ENCODE results near the gene KAT2B. TPM values are rescaled to one million over a fixed set of nuclear protein-coding genes. Genes with fewer than 3 reads are reported as not detected.

Gene KAT2B
- total RNA-seq, 1 experiment from 2014 or later, result 45.8 TPM

DNA sequence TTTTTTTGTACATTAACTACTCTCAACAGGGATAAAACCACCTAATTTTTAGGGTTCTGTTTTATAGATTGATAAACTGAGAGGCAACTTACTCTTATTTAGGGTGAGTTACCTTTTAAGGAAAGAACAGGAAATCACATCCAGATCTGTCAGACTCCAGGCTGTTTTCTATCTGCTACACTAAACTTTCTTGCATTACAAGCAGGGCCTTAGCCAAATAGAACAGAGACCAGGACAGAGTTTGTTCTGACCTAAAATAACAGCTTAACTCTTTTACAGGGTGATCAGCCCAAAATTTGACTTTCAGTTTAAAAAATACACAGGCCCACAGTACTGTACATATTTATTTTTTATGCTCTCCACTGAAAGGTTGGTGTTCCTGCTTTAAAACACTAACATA, 107.1 kb downstream of the KAT2B start:
- Histone ChIP-seq H2AFZ (ENCODE audit: low read length) (no peak overlapping the region), H3K9ac (ENCODE audit: low read length) (no peak overlapping the region), H3K9me2 (replicated peaks; ENCODE audit: insufficient read depth, low read length) (no peaks in the 10 kb centered on the region), H4K20me1 (ENCODE audit: insufficient read depth, low read depth, low read length) (no peaks in the 10 kb centered on the region), H3K36me3 (ENCODE audit: insufficient read depth, low read length) (peaks cover 17% of the 10 kb centered on the region; the same call in 1 of the 2 replicates), H3K4me3 (ENCODE audit: low read length) (no peak overlapping the region), H3K4me1 (ENCODE audit: low read length) (no peaks in the 10 kb centered on the region), H3K27ac (ENCODE audit: low read length) (no peak overlapping the region), H3K4me2 (ENCODE audit: low read depth, low read length, poor library complexity, severe bottlenecking) (no peak overlapping the region), H3K9me3 (ENCODE audit: low read length) (no peaks in the 10 kb centered on the region), H3K27me3 (ENCODE audit: low read length) (no peaks in the 10 kb centered on the region), H3K79me2 (ENCODE audit: low read length) (no peaks in the 10 kb centered on the region)
- no peak for DNase-seq

DNA sequence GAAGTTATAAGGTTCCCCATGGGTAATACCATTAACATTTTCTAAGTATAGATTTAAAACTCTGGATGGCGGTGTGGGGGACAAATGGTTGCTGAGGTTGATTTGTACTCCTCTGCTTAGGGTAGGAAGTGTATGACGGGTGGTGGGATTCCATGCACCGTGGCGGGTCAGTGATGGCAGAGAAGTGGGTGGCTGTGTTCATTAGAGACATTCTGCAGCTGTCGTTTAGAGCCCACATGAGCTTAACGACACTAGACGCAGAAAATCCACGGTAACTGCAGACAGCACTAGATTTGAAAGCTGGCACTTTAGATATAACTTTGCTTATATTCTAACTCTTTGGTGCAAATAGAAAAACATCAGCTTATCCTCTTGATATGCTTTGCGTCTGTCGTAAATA, 108.2 kb downstream of the KAT2B start:
- Histone ChIP-seq H2AFZ (ENCODE audit: low read length) (no peak overlapping the region), H3K9ac (ENCODE audit: low read length) (no peak overlapping the region), H3K36me3 (ENCODE audit: insufficient read depth, low read length) (peaks cover 13% of the 10 kb centered on the region; the same call in 1 of the 2 replicates), H4K20me1 (ENCODE audit: insufficient read depth, low read depth, low read length) (no peaks in the 10 kb centered on the region), H3K4me1 (ENCODE audit: low read length) (no peaks in the 10 kb centered on the region), H3K27ac (ENCODE audit: low read length) (no peak overlapping the region), H3K4me3 (ENCODE audit: low read length) (no peak overlapping the region), H3K4me2 (ENCODE audit: low read depth, low read length, poor library complexity, severe bottlenecking) (no peak overlapping the region), H3K27me3 (ENCODE audit: low read length) (no peaks in the 10 kb centered on the region), H3K9me3 (ENCODE audit: low read length) (no peaks in the 10 kb centered on the region), H3K79me2 (ENCODE audit: low read length) (no peaks in the 10 kb centered on the region), H3K9me2 (replicated peaks; ENCODE audit: insufficient read depth, low read length) (no peaks in the 10 kb centered on the region)
- no peak for DNase-seq

GRCh38 chr3:20154078-20154477, 113.8 kb downstream of the KAT2B start:
- Histone ChIP-seq H3K4me3 (ENCODE audit: low read length) (no peak overlapping the region), H3K9me2 (replicated peaks; ENCODE audit: insufficient read depth, low read length) (no peaks in the 10 kb centered on the region), H3K79me2 (ENCODE audit: low read length) (no peaks in the 10 kb centered on the region), H3K4me2 (ENCODE audit: low read depth, low read length, poor library complexity, severe bottlenecking) (no peak overlapping the region), H3K36me3 (ENCODE audit: insufficient read depth, low read length) (peaks cover 39% of the 10 kb centered on the region; the same call in 1 of the 2 replicates), H3K27me3 (ENCODE audit: low read length) (no peaks in the 10 kb centered on the region), H2AFZ (ENCODE audit: low read length) (no peak overlapping the region), H3K27ac (ENCODE audit: low read length) (no peak overlapping the region), H3K9ac (ENCODE audit: low read length) (no peak overlapping the region), H3K9me3 (ENCODE audit: low read length) (no peaks in the 10 kb centered on the region), H3K4me1 (ENCODE audit: low read length) (no peaks in the 10 kb centered on the region; the same call in 1 of the 2 replicates), H4K20me1 (ENCODE audit: insufficient read depth, low read depth, low read length) (no peaks in the 10 kb centered on the region)
- no peak for DNase-seq

GRCh38 chr3:20154928-20155327, 114.7 kb downstream of the KAT2B start:
- no peak overlapping the region for H3K4me2 ChIP-seq (ENCODE audit: low read depth, low read length, poor library complexity, severe bottlenecking)
- no peaks in the 10 kb centered on the region for H3K27me3 ChIP-seq (ENCODE audit: low read length)
- no peaks in the 10 kb centered on the region for H3K9me3 ChIP-seq (ENCODE audit: low read length)
- peaks cover 45% of the 10 kb centered on the region; the same call in 1 of the 2 replicates for H3K36me3 ChIP-seq (ENCODE audit: insufficient read depth, low read length)
- no peak overlapping the region for H3K4me3 ChIP-seq (ENCODE audit: low read length)
- H3K4me1 ChIP-seq (ENCODE audit: low read length), result peaks cover 2% of the 10 kb centered on the region
- no peak for DNase-seq
- H4K20me1 ChIP-seq (ENCODE audit: insufficient read depth, low read depth, low read length), result no peaks in the 10 kb centered on the region
- H3K79me2 ChIP-seq (ENCODE audit: low read length), result no peaks in the 10 kb centered on the region
- no peaks in the 10 kb centered on the region for H3K9me2 ChIP-seq (replicated peaks; ENCODE audit: insufficient read depth, low read length)
- no peak overlapping the region for H2AFZ ChIP-seq (ENCODE audit: low read length)
- no peak overlapping the region for H3K27ac ChIP-seq (ENCODE audit: low read length)
- H3K9ac ChIP-seq (ENCODE audit: low read length), result no peak overlapping the region

GRCh38 chr3:20160230-20160629, 120.0 kb downstream of the KAT2B start:
- Histone ChIP-seq H3K4me2 (ENCODE audit: low read depth, low read length, poor library complexity, severe bottlenecking) (peak overlapping the region; percentile 27), H3K4me1 (ENCODE audit: low read length) (peaks cover 41% of the 10 kb centered on the region), H3K4me3 (ENCODE audit: low read length) (no peak overlapping the region), H3K9me2 (replicated peaks; ENCODE audit: insufficient read depth, low read length) (no peaks in the 10 kb centered on the region; the same call in 1 of the 2 replicates), H3K9ac (ENCODE audit: low read length) (no peak overlapping the region), H3K27me3 (ENCODE audit: low read length) (no peaks in the 10 kb centered on the region), H3K27ac (ENCODE audit: low read length) (peak overlapping the region; percentile 73), H3K36me3 (ENCODE audit: insufficient read depth, low read length) (peaks cover 56% of the 10 kb centered on the region; the same call in 1 of the 2 replicates), H3K79me2 (ENCODE audit: low read length) (peaks cover 36% of the 10 kb centered on the region), H2AFZ (ENCODE audit: low read length) (no peak overlapping the region), H3K9me3 (ENCODE audit: low read length) (no peaks in the 10 kb centered on the region), H4K20me1 (ENCODE audit: insufficient read depth, low read depth, low read length) (no peaks in the 10 kb centered on the region)
- no peak for DNase-seq

- Histone ChIP-seq H4K20me1 (ENCODE audit: insufficient read depth, low read depth, low read length) (no peaks in the 10 kb centered on the region), H3K79me2 (ENCODE audit: low read length) (peaks cover 40% of the 10 kb centered on the region), H3K4me1 (ENCODE audit: low read length) (peaks cover 45% of the 10 kb centered on the region), H2AFZ (ENCODE audit: low read length) (no peak overlapping the region), H3K36me3 (ENCODE audit: insufficient read depth, low read length) (peaks cover 46% of the 10 kb centered on the region; the same call in 1 of the 2 replicates), H3K27ac (ENCODE audit: low read length) (no peak overlapping the region), H3K9me2 (replicated peaks; ENCODE audit: insufficient read depth, low read length) (no peaks in the 10 kb centered on the region; the same call in 1 of the 2 replicates), H3K27me3 (ENCODE audit: low read length) (no peaks in the 10 kb centered on the region), H3K9me3 (ENCODE audit: low read length) (no peaks in the 10 kb centered on the region), H3K9ac (ENCODE audit: low read length) (no peak overlapping the region), H3K4me3 (ENCODE audit: low read length) (no peak overlapping the region), H3K4me2 (ENCODE audit: low read depth, low read length, poor library complexity, severe bottlenecking) (no peak overlapping the region)
- no peak for DNase-seq
Measured at GRCh38 chr3:20161714-20162113, 121.5 kb downstream of the KAT2B start.

GRCh38 chr3:20173844-20174410, 133.7 kb downstream of the KAT2B start:
- Histone ChIP-seq H3K9me2 (replicated peaks; ENCODE audit: insufficient read depth, low read length) (no peaks in the 10 kb centered on the region), H4K20me1 (ENCODE audit: insufficient read depth, low read depth, low read length) (no peaks in the 10 kb centered on the region), H2AFZ (ENCODE audit: low read length) (no peak overlapping the region), H3K27ac (ENCODE audit: low read length) (no peak overlapping the region), H3K4me2 (ENCODE audit: low read depth, low read length, poor library complexity, severe bottlenecking) (no peak overlapping the region), H3K9me3 (ENCODE audit: low read length) (no peaks in the 10 kb centered on the region), H3K27me3 (ENCODE audit: low read length) (no peaks in the 10 kb centered on the region), H3K4me1 (ENCODE audit: low read length) (peaks cover 15% of the 10 kb centered on the region), H3K79me2 (ENCODE audit: low read length) (peaks cover 35% of the 10 kb centered on the region), H3K4me3 (ENCODE audit: low read length) (no peak overlapping the region), H3K36me3 (ENCODE audit: insufficient read depth, low read length) (peaks cover 71% of the 10 kb centered on the region), H3K9ac (ENCODE audit: low read length) (no peak overlapping the region)
- no peak for DNase-seq

DNA sequence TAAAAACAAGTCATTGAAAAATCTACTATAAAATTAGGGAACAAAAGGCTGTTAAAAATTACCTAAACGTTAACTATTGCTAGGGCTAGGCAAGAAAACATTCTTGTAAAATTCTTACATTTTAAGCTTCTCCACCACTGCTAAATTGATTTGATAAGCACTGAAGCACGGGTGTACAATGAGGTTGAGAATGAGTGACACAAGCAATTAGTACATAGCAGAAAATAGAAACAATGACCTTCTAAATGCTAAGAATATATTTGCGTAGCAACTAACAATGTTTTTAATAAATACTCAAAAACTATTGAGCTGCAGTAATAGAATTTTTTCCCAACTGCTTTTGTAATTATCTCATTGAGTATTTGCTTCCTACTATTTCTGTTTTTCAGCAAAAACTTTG, 141.0 kb downstream of the KAT2B start:
- Histone ChIP-seq H3K27me3 (ENCODE audit: low read length) (no peaks in the 10 kb centered on the region), H2AFZ (ENCODE audit: low read length) (no peak overlapping the region), H3K9me2 (replicated peaks; ENCODE audit: insufficient read depth, low read length) (no peaks in the 10 kb centered on the region), H3K9ac (ENCODE audit: low read length) (no peak overlapping the region), H3K36me3 (ENCODE audit: insufficient read depth, low read length) (peaks cover 62% of the 10 kb centered on the region), H4K20me1 (ENCODE audit: insufficient read depth, low read depth, low read length) (no peaks in the 10 kb centered on the region), H3K27ac (ENCODE audit: low read length) (no peak overlapping the region), H3K9me3 (ENCODE audit: low read length) (no peaks in the 10 kb centered on the region), H3K4me1 (ENCODE audit: low read length) (peaks cover 25% of the 10 kb centered on the region), H3K4me3 (ENCODE audit: low read length) (no peak overlapping the region), H3K79me2 (ENCODE audit: low read length) (peaks cover 70% of the 10 kb centered on the region), H3K4me2 (ENCODE audit: low read depth, low read length, poor library complexity, severe bottlenecking) (no peak overlapping the region)
- DNase-seq, result no peak
